NCI-H1436 treated with DMSO at 0.1 percent for 48 hours (cell line): Measurements from ENCODE around the gene POP4.

Experiments used
- DNase-seq: peaks from one replicate; lab custom pipeline; 2025; lab: John Stamatoyannopoulos, UW

POP4 gene

GRCh38 chr19:29631450-29631849, 25.4 kb downstream of the POP4 start:
- DNase-seq: no peak

GRCh38 chr19:29634002-29634401, 27.9 kb downstream of the POP4 start:
- DNase-seq: no peak

GRCh38 chr19:29634423-29635130, 28.5 kb downstream of the POP4 start:
- no peak for DNase-seq

- no peak for DNase-seq
These were observed 29.9 kb downstream of the POP4 start for GRCh38 chr19:29635963-29636362.

GRCh38 chr19:29636553-29637360, 30.7 kb downstream of the POP4 start:
- no peak for DNase-seq

GRCh38 chr19:29639086-29639485, 33.0 kb downstream of the POP4 start:
- no peak for DNase-seq

GRCh38 chr19:29640231-29640630, 34.1 kb downstream of the POP4 start:
- no peak for DNase-seq

GRCh38 chr19:29641597-29641996, 35.5 kb downstream of the POP4 start:
- no peak for DNase-seq

GRCh38 chr19:29643361-29643935, 37.4 kb downstream of the POP4 start:
- DNase-seq: no peak

- no peak for DNase-seq
These were observed 38.1 kb downstream of the POP4 start for GRCh38 chr19:29644210-29644609.

GRCh38 chr19:29645491-29645867, 39.4 kb downstream of the POP4 start:
- DNase-seq: no peak

GRCh38 chr19:29645911-29646310, 39.8 kb downstream of the POP4 start:
- no peak for DNase-seq

GRCh38 chr19:29650772-29651387, 44.8 kb downstream of the POP4 start:
- DNase-seq: no peak

GRCh38 chr19:29651622-29652394, 45.7 kb downstream of the POP4 start:
- no peak for DNase-seq

- no peak for DNase-seq
These were observed 47.3 kb downstream of the POP4 start for GRCh38 chr19:29653398-29653797.

- no peak for DNase-seq
These were observed 49.7 kb downstream of the POP4 start for GRCh38 chr19:29655648-29656335.

- DNase-seq: no peak
These were observed 52.3 kb downstream of the POP4 start for GRCh38 chr19:29658221-29658991.

GRCh38 chr19:29660835-29661234, 54.8 kb downstream of the POP4 start:
- DNase-seq: no peak

GRCh38 chr19:29662278-29662603, 56.2 kb downstream of the POP4 start:
- no peak for DNase-seq

GRCh38 chr19:29662604-29663404, 56.7 kb downstream of the POP4 start:
- DNase-seq: no peak
